HG03108 (cell line): Measurements from ENCODE around the gene AMZ1.

Experiments used
- ATAC-seq: cut with Tn5 transposase; IDR thresholded peaks from one replicate; pipeline ENCODE4 v1.9.1; 2021; ENCODE audit warnings: moderate library complexity; ENCODE audit not compliant: unreplicated experiment

AMZ1 gene

GRCh38 chr7:2764621-2765020 lies 76.6 kb downstream of the AMZ1 start:
- ATAC-seq: no peak
